DOHH2 (cell line): Measurements from ENCODE around the gene RAB4A.

Source experiments
- CTCF ChIP-seq: fragments of 200-600 bp; sonication (generic); IDR thresholded peaks from one replicate; pipeline ENCODE4 v1.5.1; 2014; ENCODE audit warnings: antibody characterized with exemption, mild to moderate bottlenecking, low read depth, low read length; ENCODE audit not compliant: poor library complexity, severe bottlenecking
- EZH2phosphoT487 ChIP-seq: fragments of 200-600 bp; sonication (generic); IDR thresholded peaks from 2 replicates; pipeline ENCODE4 v1.6.1; 2017; ENCODE audit warnings: borderline replicate concordance, mild to moderate bottlenecking, antibody characterized with exemption, low read length, moderate library complexity, mixed read lengths

- no peak for TF ChIP-seq EZH2phosphoT487
- no peak for TF ChIP-seq CTCF
These were observed 39.2 kb upstream of the RAB4A start for GRCh38 chr1:229231754-229232119.
